Measurements from ENCODE around the gene PKNOX1.
"Not testable (repeated sequence)": the region's sequence is repeated elsewhere in the genome, so short reads cannot be mapped to it uniquely, and the experiment has no call there.

Gene PKNOX1

GRCh38 chr21:43068065-43068464 lies 93.7 kb downstream of the PKNOX1 start:
- not testable (repeated sequence) for H3K4me3 ChIP-seq (ENCODE audit: control insufficient read depth, low read depth, low read length); DNase-seq (ENCODE audit: low read depth)

GRCh38 chr21:43069682-43070081 lies 95.3 kb downstream of the PKNOX1 start:
- DNase-seq (ENCODE audit: low read depth); H3K4me3 ChIP-seq (ENCODE audit: control insufficient read depth, low read depth, low read length): not testable (repeated sequence)

GRCh38 chr21:43072742-43073141 lies 98.4 kb downstream of the PKNOX1 start:
- not testable (repeated sequence) for H3K4me3 ChIP-seq (ENCODE audit: control insufficient read depth, low read depth, low read length); DNase-seq (ENCODE audit: low read depth)

- DNase-seq (ENCODE audit: low read depth); H3K4me3 ChIP-seq (ENCODE audit: control insufficient read depth, low read depth, low read length): not testable (repeated sequence)
These were observed 100.2 kb downstream of the PKNOX1 start for GRCh38 chr21:43074401-43075169.

GRCh38 chr21:43075170-43076022 lies 101.0 kb downstream of the PKNOX1 start, which contains the start of gene CBS:
CBS (minus strand) TSS chr21:43075835; CDS start chr21:43072193, 3,642 bp downstream.
- not testable (repeated sequence) for H3K4me3 ChIP-seq (ENCODE audit: control insufficient read depth, low read depth, low read length); DNase-seq (ENCODE audit: low read depth)

- not testable (repeated sequence) for DNase-seq (ENCODE audit: low read depth); H3K4me3 ChIP-seq (ENCODE audit: control insufficient read depth, low read depth, low read length)
These were observed 101.8 kb downstream of the PKNOX1 start for GRCh38 chr21:43076023-43076637.

GRCh38 chr21:43076643-43077042 lies 102.3 kb downstream of the PKNOX1 start:
- H3K4me3 ChIP-seq (ENCODE audit: control insufficient read depth, low read depth, low read length), result not testable (repeated sequence)

GRCh38 chr21:43082587-43083300 lies 108.4 kb downstream of the PKNOX1 start:
- not testable (repeated sequence) for H3K4me3 ChIP-seq (ENCODE audit: control insufficient read depth, low read depth, low read length); DNase-seq (ENCODE audit: low read depth)

More at GRCh38 chr21:43076643-43077042, 102.3 kb downstream of the PKNOX1 start:
- DNase-seq (ENCODE audit: low read depth), result not testable (repeated sequence)
